ENCODE measurements around the gene NFIA.

- TF ChIP-seq POLR2A (IDR thresholded peaks at IDR 0.05; ENCODE audit: low read depth, low read length): no peak
- no peak for TF ChIP-seq TAF1 (IDR thresholded peaks at IDR 0.05; ENCODE audit: borderline replicate concordance, low read depth, low read length)
- TF ChIP-seq POLR2AphosphoS5 (IDR thresholded peaks at IDR 0.05; ENCODE audit: low read depth, low read length): no peak
Observed at GRCh38 chr1:61090546-61091202, 8.3 kb downstream of the NFIA start.

Measured in GM12892 (cell line).